ENCODE data around the gene MOB1A.
"Not testable (repeated sequence)": the region's sequence is repeated elsewhere in the genome, so short reads cannot be mapped to it uniquely, and the experiment has no call there.

Gene MOB1A

DNA sequence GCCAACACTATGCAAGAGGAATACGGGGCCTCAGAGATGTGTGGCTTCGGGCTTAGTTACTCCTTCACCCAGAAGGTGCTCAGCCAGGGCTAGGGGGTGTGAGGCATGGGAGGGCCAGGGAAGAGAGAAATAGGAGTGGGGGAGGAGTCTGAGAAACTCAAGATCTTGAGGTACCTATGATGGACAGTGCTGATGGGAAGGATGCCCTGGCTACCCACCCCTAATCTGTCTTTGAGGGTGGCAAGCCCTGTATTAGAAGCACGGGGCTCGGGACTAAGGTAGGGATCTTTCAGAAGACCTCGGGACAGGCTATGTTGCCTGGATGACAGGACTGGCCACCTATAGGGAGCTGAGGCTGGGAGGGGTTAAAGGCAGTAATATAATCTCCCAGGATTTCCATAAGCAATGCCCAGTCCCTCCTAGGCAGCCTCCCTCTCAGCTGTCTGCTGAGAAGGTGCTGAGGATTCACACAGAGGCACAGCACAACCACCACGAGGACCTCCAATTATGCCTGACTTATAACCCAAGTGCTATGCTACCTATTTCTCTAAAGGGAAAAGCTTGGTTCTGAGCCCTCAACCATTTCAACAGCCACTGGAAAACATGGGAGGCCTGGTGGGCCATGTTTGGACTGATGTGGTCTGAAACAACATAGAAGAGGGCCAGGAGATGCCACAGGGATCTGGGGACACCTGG, 43.1 kb upstream of the MOB1A start:
- TF ChIP-seq, protein P1, sequence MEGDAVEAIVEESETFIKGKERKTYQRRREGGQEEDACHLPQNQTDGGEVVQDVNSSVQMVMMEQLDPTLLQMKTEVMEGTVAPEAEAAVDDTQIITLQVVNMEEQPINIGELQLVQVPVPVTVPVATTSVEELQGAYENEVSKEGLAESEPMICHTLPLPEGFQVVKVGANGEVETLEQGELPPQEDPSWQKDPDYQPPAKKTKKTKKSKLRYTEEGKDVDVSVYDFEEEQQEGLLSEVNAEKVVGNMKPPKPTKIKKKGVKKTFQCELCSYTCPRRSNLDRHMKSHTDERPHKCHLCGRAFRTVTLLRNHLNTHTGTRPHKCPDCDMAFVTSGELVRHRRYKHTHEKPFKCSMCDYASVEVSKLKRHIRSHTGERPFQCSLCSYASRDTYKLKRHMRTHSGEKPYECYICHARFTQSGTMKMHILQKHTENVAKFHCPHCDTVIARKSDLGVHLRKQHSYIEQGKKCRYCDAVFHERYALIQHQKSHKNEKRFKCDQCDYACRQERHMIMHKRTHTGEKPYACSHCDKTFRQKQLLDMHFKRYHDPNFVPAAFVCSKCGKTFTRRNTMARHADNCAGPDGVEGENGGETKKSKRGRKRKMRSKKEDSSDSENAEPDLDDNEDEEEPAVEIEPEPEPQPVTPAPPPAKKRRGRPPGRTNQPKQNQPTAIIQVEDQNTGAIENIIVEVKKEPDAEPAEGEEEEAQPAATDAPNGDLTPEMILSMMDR (IDR thresholded peaks at IDR 0.05; ENCODE audit: borderline replicate concordance, control extremely low read depth, extremely low read depth, insufficient read depth, missing control alignments) = no peak
- no peak for DNase-seq (ENCODE audit: low spot score)
- in situ Hi-C loops (cut with MboI; ENCODE audit: low sequenced_read_pairs, unreplicated experiment) = no loop called here

DNA sequence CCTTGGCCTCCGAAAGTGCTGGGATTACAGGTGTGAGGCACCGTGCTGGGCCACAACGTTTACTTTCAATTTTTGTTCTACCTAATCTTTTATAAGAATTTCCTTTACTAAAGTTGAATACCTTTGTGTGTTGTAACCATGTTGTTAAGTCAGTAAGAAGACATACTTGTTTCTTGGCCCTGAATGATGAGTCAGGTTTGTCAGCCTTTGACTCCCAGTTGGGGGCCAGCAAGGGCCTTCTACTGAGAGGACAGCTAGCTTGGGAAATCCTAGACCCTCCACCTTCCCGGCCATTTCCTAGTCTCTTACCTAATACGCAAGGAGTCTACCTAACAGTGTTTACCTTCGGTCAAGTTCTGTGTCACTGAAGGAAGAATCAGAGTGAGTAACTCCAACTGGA, 42.4 kb upstream of the MOB1A start:
- DNase-seq (ENCODE audit: low spot score) = no peak
- in situ Hi-C loops (cut with MboI; ENCODE audit: low sequenced_read_pairs, unreplicated experiment) = no loop called here
- TF ChIP-seq, protein P1 (IDR thresholded peaks at IDR 0.05; ENCODE audit: borderline replicate concordance, control extremely low read depth, extremely low read depth, insufficient read depth, missing control alignments) = no peak

DNA sequence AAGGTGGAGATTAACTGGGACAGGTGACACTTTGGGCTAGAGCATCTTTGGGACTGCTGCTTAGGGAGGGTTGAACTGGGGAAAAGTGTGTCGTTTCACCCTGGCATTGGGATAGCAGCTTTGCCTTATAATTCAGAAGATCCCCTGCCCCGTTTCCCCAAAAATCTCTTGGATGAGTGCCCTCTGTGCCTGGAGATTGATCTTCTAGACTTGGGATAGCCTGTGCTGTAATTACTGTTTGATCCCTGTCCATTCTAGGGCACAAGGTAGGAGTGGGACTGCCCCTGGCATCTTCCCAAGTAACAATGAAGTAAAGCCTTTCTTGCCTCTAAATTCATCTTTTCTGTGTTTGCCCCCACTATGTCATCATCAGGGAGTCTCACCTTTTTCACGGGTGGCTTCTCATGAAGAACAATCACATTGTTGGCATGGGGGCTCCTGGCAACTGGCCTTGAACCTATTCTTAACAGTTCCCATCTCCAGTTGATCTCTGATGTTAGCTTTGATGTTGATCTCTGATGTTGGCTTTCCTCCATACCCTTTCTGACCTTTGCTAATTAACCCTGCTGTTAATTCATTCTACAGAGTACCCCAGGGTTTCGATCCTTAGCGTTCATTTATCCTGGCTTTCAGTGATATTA, 41.3 kb upstream of the MOB1A start:
- no peak for DNase-seq (ENCODE audit: low spot score)
- TF ChIP-seq, protein P1 (IDR thresholded peaks at IDR 0.05; ENCODE audit: borderline replicate concordance, control extremely low read depth, extremely low read depth, insufficient read depth, missing control alignments) = no peak
- in situ Hi-C loops (cut with MboI; ENCODE audit: low sequenced_read_pairs, unreplicated experiment) = no loop called here

- TF ChIP-seq, protein P1 (IDR thresholded peaks at IDR 0.05; ENCODE audit: borderline replicate concordance, control extremely low read depth, extremely low read depth, insufficient read depth, missing control alignments) = no peak
- no peak for DNase-seq (ENCODE audit: low spot score)
- in situ Hi-C loops (cut with MboI; ENCODE audit: low sequenced_read_pairs, unreplicated experiment) = no loop called here
These were observed 38.0 kb upstream of the MOB1A start for GRCh38 chr2:74216642-74217041.

DNA sequence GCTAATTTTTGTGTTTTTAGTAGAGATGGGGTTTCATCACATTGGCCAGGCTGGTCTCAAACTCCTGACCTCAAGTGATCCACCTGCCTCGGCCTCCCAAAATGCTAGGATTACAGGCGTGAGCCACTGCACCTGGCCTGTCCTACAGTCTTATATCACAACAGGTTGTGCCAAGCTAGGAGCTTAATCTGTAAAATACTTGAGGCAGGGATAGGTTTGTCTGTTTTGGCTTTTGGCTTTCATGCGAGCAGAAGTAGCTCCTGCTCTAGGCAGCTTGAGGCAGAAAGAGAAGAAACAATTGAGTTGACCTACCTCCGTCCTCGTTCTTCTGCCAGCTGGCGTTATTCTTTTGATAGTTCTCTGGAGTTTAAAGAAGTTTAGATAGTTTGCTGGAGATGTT, 37.1 kb upstream of the MOB1A start:
- in situ Hi-C loops (cut with MboI; ENCODE audit: low sequenced_read_pairs, unreplicated experiment); DNase-seq (ENCODE audit: low spot score): not testable (repeated sequence)

DNA sequence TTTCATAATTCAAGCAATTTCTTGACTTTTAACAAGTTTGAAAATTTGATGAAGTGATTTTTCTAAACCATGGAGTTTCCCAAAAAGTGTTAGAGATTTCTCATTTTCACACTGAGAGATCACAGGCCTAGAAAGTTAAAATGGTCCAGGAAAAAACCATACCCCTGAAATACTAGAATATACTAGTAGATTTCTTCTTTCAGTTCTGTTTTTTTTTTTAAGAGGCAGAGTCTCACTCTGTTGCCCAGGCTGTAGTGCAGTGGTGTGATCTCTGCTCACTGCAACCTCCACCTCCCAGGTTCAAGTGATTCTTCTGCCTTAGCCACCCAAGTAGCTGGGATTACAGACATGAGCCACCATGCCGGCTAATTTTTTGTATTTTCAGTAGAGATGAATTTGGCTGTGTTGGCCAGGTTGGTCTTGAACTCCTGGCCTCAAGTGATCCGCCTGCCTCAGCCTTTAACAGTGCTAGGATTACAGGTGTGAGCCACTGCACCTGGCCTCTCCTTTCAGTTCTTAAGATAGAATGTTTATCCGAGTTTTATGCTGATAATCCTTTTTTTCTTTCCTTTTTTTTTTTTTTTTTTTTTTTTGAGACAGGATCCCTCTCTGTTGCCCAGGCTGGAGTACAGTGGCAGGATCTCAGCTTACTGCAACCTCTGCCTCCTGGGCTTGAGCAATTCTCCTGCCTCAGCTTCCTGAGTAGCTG, 34.2 kb upstream of the MOB1A start:
- in situ Hi-C loops (cut with MboI; ENCODE audit: low sequenced_read_pairs, unreplicated experiment) = no loop called here
- TF ChIP-seq, protein P1 (IDR thresholded peaks at IDR 0.05; ENCODE audit: borderline replicate concordance, control extremely low read depth, extremely low read depth, insufficient read depth, missing control alignments) = no peak
- DNase-seq (ENCODE audit: low spot score) = no peak

- TF ChIP-seq, protein P1 (IDR thresholded peaks at IDR 0.05; ENCODE audit: borderline replicate concordance, control extremely low read depth, extremely low read depth, insufficient read depth, missing control alignments) = no peak
- in situ Hi-C loops (cut with MboI; ENCODE audit: low sequenced_read_pairs, unreplicated experiment) = no loop called here
- peak; percentile 62 for DNase-seq (ENCODE audit: low spot score)
These were observed 27.6 kb upstream of the MOB1A start for GRCh38 chr2:74206180-74206688.

All from GM13976 (cell line).